Fibroblast of skin of right quadriceps (primary cell): ENCODE results near the gene ZNF487.
"Not testable (repeated sequence)": the region's sequence is repeated elsewhere in the genome, so short reads cannot be mapped to it uniquely, and the experiment has no call there.

Source experiments
- DNase-seq: peaks from one replicate; pipeline ENCODE4 v3.0.0-alpha.2; 2013

The ZNF487 gene

GRCh38 chr10:43436291-43437140, at the start of gene ZNF487:
Gene ZNF487, plus strand, starts transcription at chr10:43437111. Its CDS starts 38,703 bp downstream, at chr10:43475814.
- peak; percentile 81 for DNase-seq

DNA sequence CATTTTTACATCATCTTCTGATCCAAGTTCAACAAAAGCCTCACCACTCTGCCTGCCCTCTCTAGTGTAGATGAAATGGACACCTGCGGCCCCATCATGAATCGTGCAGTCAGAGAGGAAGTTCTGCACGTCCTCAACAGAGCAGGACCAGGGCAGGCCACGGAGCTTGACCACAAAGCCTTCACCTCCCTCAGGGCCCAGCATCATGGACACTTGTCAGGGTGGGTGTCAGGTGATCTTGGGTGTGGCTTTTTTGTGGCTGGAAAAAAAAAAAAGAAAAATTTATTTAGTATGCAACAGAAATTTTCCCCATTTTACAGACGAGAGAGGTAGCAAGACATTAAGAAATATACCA, 49.3 kb upstream of the ZNF487 start:
- DNase-seq: no peak

GRCh38 chr10:43389867-43390266, 47.0 kb upstream of the ZNF487 start:
- no peak for DNase-seq

GRCh38 chr10:43390333-43390732, 46.6 kb upstream of the ZNF487 start:
- DNase-seq: no peak

GRCh38 chr10:43390759-43391158, 46.2 kb upstream of the ZNF487 start:
- DNase-seq: peak; percentile 46

DNA sequence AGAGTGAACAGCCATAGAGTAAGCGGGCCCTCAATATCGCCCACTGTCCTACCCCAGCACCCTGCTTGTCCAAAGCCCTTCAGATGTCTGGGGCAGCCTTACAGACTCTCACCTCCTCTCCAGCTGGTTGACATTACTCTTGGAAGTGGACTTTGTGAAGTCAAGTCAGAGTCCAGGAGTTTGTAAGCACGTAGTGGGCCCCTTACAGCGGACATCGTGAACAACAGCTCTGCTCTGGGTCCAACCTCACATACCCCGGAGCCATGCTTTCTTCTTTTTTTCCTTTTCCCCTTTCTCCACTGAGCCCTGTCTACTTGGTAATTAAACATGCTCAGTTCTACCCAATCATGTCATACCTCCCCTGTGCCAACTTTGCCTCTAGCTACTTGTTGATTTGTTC, 45.4 kb upstream of the ZNF487 start:
- DNase-seq: no peak

DNA sequence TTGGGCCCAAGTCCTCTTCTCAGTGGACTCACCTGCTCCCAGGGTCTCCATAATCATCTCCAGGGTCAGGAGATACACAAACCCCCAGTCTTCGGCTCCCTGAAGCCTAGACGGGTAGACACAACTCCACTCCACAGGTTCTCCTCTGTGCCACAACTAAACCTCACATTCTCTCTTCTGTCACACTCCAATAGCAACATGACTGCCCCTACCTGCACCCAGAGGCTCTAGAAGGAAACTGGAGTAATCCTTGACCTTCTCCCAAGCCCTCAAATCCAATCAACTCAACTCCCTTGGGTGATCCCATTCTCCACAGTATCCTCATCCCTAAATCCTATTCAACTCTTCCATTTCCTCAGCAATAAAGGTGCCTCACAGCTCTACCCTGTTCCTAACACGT, 44.2 kb upstream of the ZNF487 start:
- DNase-seq: no peak

- not testable (repeated sequence) for DNase-seq
Measured at GRCh38 chr10:43393186-43393585, 43.7 kb upstream of the ZNF487 start.

GRCh38 chr10:43393606-43394360, 43.1 kb upstream of the ZNF487 start:
- DNase-seq: no peak

DNA sequence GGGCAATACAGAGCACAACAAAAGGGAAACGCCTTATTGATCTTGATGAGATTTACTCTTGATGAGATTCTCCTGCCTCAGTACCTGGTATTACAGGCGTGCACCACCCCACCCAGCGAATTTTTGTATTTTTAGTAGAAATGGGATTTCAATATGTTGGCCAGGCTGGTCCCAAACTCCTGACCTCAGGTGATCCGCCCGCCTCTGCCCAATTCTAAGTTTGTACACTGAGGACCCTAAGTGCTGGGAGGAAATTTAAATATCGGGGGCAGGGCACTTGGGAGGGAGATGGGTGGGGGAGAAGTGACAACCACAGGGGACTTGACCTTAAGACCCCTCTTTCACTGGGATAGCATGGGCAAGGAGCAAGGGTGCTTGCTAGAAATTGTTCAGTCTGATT, 42.0 kb upstream of the ZNF487 start:
- no peak for DNase-seq

DNA sequence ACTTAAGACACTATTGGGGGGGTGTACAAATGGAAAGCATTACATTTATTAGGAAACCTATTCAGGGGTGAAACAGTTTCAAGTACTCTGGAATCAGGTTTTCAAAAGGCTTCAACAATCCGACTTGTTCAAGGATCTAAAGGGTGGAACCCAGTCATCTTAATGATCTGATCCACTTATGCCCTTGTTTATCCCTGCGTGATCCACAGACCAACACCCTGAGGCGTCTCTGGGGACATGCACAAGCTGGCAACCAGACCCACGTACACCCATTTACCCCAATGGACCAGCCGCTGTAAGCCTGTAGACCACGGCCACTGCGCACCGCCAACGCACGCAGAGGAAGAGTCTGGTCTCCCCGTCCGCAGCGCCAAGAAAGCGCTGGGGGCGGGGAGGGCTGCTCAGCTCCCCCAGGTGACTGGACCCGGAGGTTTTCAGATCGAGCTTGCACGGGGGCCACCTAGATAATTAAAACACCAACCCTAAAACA, 41.3 kb upstream of the ZNF487 start:
- no peak for DNase-seq

DNA sequence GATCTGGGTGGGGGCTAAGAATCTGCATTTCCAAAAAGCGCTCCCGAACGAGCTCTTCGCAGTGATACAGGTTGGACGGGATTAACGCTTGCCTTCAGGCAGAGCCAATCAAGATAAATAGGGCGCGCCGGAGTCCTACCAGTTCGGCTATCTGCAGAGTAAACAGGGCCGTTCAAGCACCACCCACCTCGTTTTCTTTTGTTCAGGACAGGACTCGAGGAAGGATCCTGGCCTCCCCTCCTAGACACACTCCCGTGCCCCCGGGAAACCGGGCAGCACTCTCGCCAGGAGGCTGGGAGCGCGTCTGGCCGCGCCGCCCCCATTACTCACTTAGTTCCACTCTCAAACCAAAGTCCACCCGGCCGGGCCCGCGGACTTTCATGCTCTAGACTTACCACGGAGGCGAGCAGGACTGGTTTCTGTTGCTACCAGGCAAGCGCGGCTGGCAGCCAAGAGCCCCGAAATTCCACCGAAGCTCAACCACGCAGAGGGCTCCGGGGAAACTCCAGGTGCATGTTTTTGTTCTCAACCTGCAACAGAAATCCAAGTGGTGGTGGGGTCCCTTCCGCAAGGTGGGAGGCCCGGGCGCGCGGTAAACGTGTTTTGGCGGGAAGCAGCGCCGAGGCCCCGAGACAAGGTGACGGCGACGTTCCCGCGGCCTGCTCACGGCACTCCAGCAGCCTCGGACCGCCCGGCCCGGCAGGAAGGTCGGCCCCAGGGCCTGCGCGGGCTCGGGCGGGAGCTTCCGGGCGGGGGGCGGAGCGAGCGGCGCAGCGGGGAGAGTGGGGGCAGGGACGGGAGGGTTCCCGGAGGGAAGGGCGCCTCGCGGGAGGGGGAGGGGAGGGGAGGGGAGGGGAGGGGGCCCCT, 40.6 kb upstream of the ZNF487 start:
- peak; percentile 68 for DNase-seq

DNA sequence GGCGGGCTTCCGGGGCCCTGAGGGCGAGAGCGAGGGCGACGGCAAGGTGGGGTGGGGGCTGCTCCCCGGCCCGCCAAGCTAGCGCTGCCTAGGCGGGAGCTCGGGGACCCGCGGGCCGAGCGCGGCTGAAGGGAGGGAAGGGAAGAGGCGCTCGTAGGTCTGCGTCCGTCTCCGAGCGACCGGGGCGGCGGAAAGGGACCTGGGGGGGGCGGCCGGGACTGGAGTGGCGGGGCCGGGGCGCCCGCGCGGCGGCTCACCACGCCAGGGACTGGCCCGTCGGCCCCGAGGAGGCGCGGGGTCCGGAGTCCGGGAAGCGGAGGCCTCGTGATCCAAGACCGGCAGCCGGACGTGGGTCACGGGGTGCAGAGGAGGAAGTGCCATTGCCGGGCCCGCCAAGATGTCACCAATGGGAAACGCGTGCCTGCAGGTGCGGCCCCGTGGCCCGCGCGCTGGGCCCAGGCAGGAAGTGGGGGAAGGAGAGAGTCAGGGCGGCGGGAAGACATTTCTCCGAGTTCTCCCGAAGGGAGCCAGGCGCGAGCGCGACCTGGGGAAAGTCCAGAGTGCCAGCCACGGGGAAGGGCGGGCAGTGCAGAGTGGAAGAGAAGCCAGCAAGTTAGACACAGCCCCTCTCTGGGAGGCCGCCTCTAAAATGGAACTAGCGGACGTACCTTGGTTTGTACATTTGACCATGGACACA, 39.8 kb upstream of the ZNF487 start:
- peak; percentile 75 for DNase-seq

GRCh38 chr10:43398939-43399319, 38.0 kb upstream of the ZNF487 start:
- no peak for DNase-seq

DNA sequence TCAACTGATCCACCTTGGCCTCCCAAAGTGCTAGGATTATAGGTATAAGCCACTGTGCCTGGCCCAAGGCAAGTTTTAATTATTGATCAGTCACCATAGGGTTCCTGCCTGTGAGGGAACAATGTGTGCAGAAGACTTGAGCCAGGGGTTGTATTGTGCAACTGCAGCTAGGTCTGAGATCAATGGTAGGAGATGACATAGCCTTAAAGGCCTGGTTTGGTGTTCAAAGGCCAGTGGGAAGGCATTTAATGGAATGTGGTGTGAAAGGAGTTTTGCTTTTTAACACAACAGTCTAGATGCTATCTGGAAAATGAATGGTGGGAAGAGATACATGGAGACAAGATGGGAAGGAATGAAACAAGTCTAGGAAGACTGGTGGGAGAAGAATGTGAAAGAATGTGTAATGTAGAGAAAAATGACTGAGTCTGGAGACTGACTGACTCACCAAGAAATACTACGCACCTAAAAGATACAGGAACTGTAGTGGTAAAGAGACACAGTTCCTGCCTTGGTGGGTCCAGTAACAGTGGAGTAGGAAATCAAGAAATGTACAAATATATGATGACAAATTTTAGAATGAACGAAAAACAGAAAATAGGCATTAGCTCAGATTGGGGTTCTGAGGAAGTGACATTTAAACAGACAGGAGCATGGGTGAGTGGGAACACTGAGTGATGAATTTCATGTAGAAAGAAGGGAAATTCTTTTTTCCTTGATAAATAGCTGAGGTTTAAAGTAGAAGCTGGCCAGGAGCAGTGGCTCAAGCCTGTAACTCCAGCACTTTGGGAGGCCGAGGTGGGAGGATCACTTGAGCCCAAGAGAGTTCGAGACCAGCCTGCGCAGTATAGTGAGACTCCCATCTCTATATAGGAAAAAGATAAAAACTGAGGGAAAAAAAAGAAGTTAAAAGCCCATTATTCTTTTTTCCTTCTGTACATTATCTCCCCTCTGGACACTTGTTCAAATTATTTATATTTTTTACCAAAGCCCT, 37.3 kb upstream of the ZNF487 start:
- peak; percentile 53 for DNase-seq

- no peak for DNase-seq
Measured at GRCh38 chr10:43401627-43402026, 35.3 kb upstream of the ZNF487 start.

DNA sequence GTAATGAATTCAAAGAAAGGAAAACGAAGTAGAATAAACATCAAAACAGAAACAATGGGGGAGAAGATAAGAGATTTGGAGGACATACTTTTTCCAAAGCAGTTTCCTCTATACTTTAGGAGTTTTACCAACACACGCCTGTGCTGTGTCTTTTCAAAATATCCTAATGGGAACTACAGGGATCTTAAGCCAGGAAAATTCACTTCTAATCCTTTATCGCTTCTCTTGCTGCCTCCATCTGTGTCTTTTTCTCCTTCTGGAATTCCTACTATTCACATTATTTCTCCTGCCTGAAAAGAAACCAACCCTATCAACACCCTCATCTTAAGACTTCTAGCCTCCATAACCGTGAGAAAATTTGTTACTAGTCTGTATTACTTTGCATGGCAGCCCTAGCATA, 34.7 kb upstream of the ZNF487 start:
- no peak for DNase-seq

GRCh38 chr10:43402880-43403452, 33.9 kb upstream of the ZNF487 start:
- no peak for DNase-seq

- no peak for DNase-seq
Measured at GRCh38 chr10:43403911-43404703, 32.8 kb upstream of the ZNF487 start.

DNA sequence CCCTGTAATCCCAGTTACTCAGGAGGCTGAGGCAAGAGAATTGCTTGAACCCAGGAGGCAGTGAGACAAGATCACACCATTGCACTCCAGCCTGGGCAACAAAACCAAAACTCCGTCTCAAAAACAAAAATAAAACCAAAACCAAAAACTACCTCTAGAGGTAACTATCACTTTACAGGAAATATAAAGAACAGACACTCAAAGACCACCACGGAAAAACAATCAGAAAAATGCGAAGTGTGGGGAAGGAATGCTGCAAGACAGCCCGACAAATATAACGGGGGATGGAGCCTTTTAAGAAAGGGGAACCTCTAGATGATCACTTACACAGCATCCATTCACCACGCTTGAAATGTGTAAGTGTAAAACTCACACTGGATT, 32.2 kb upstream of the ZNF487 start:
- DNase-seq: no peak
